SK-N-MC (cell line): ENCODE data around the gene AGMO.

Experiments used
- EZH2 ChIP-seq: fragments of 200-600 bp; sonication (generic); IDR thresholded peaks from one replicate; pipeline ENCODE4 v1.6.1; 2017; ENCODE audit warnings: antibody characterized with exemption
- POLR2AphosphoS5 ChIP-seq: IDR thresholded peaks from 2 replicates; pipeline ENCODE4 v1.6.1; 2012; ENCODE audit warnings: mild to moderate bottlenecking, low read depth, low read length, borderline replicate concordance

DNA sequence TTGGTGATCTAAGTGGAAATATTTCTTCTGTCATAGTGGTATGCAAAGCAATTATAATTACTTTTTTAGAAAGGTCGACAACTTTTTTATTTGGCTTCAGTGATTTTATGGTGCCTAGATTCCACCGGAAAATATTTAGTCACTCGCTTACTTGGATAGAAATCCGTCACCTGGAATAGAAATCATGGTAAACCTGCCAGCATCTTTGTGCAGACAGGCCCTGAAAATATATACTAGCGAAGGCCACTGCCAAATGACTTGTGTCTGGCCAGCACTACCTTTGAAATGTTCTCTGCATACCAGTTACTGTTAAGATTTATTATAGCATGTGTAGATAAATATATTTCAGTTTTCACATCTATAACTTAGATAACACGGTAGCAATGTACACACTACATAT lies 226.4 kb downstream of the AGMO start:
- TF ChIP-seq EZH2: no peak
- TF ChIP-seq POLR2AphosphoS5: no peak
